ENCODE measurements around the gene ZBTB11.
"Not testable (repeated sequence)": the region's sequence is repeated elsewhere in the genome, so short reads cannot be mapped to it uniquely, and the experiment has no call there.

ZBTB11 gene

DNA sequence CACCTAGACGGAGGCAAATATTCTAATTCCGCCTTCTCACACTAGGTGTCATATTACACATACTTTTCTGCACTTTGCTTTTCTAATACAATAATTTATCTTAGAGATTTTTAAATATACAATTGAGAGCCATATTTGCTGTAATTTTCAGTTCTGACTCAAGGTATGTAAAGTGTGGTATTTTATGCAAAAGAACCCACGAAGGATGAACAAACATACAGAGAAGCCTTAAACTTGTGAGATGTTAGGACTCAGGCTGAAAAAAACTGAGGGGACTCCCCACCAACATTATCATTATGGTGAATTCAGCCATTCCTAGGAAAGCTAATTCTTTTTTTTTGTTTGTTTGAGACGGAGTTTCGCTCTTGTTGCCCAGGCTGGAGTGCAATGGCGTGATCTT, 9.6 kb downstream of the ZBTB11 start:
- no peak overlapping the region for H3K4me3 ChIP-seq (ENCODE audit: low read length)
- H3K27me3 ChIP-seq (ENCODE audit: insufficient read depth, low read length), result no peaks in the 10 kb centered on the region
- H3K36me3 ChIP-seq (ENCODE audit: insufficient read depth, low read depth, low read length), result peaks cover 78% of the 10 kb centered on the region
- no peak overlapping the region for H3K9ac ChIP-seq (ENCODE audit: low read depth, low read length)
- H3K27ac ChIP-seq (ENCODE audit: low read length), result no peak overlapping the region
- H3K4me1 ChIP-seq (ENCODE audit: insufficient read depth, low read length), result no peaks in the 10 kb centered on the region
- H3K9me3 ChIP-seq (ENCODE audit: insufficient read depth, low read depth, low read length), result no peaks in the 10 kb centered on the region

DNA sequence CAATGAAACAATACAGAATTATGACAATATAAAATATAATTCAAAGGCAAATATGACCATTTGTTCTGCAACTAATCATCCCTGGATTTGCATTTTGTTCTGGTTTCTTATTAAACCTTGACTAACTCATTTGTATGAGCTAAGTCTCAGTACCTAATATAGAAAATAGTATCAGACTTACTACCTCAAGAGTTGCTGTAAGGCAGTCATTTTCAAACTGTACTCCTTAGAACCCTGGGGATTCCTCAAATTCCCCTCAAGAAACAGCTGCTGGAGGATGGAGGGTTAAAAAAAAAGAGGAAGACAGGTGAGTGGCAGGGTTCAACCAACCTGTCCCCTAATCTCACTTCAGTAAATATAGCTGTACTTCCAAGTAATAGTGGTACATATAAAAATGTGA, 11.1 kb downstream of the ZBTB11 start:
- Histone ChIP-seq H3K9me3 (ENCODE audit: insufficient read depth, low read depth, low read length) (no peaks in the 10 kb centered on the region), H3K27ac (ENCODE audit: low read length) (no peak overlapping the region), H3K9ac (ENCODE audit: low read depth, low read length) (no peak overlapping the region), H3K36me3 (ENCODE audit: insufficient read depth, low read depth, low read length) (peaks cover 79% of the 10 kb centered on the region), H3K4me3 (ENCODE audit: low read length) (no peak overlapping the region), H3K4me1 (ENCODE audit: insufficient read depth, low read length) (no peaks in the 10 kb centered on the region), H3K27me3 (ENCODE audit: insufficient read depth, low read length) (no peaks in the 10 kb centered on the region)

DNA sequence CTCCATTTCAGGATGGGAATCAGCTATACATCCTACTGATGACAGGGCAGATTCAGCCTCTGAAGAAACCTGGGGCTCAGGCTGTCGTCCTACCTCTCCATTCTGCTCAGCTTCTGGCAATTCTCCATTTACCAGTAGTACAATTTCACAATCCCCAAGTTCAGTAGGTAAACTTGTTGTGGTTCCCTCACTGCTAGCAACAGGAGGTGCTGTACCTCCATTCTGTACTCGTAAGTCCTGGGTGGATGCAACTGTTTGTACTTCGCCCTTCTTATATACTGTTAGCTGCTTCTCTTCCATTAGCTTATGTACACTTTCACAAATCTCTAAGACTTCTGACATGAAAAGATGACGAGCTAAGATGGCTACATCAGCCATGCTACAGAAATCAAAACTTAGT, 11.6 kb downstream of the ZBTB11 start:
- Histone ChIP-seq H3K36me3 (ENCODE audit: insufficient read depth, low read depth, low read length) (peaks cover 79% of the 10 kb centered on the region), H3K4me1 (ENCODE audit: insufficient read depth, low read length) (no peaks in the 10 kb centered on the region), H3K27me3 (ENCODE audit: insufficient read depth, low read length) (no peaks in the 10 kb centered on the region), H3K9ac (ENCODE audit: low read depth, low read length) (no peak overlapping the region), H3K4me3 (ENCODE audit: low read length) (no peak overlapping the region), H3K9me3 (ENCODE audit: insufficient read depth, low read depth, low read length) (no peaks in the 10 kb centered on the region), H3K27ac (ENCODE audit: low read length) (no peak overlapping the region)

DNA sequence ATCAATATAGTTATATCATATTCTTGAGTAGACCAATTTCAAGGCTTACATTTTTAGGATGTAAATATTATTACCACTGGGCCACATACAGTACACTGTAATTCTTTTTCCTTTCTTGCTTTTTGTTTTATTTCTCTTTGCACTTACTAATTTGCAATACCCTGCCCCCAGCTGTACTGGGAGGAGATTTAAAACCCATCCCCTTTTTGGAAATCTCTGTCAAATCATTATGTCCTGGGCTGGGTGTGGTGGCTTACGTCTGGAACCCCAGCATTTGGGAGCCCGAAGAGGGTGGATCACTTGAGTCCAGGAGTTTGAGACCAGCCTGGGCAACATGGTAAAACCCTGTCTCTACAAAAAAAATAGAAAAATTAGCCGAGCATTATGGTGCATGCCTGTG, 16.2 kb downstream of the ZBTB11 start:
- H3K27ac ChIP-seq (ENCODE audit: low read length), result no peak overlapping the region
- H3K27me3 ChIP-seq (ENCODE audit: insufficient read depth, low read length), result no peaks in the 10 kb centered on the region
- H3K36me3 ChIP-seq (ENCODE audit: insufficient read depth, low read depth, low read length), result peaks cover 95% of the 10 kb centered on the region
- no peak overlapping the region for H3K4me3 ChIP-seq (ENCODE audit: low read length)
- H3K9me3 ChIP-seq (ENCODE audit: insufficient read depth, low read depth, low read length), result no peaks in the 10 kb centered on the region
- no peaks in the 10 kb centered on the region for H3K4me1 ChIP-seq (ENCODE audit: insufficient read depth, low read length)
- H3K9ac ChIP-seq (ENCODE audit: low read depth, low read length), result no peak overlapping the region

DNA sequence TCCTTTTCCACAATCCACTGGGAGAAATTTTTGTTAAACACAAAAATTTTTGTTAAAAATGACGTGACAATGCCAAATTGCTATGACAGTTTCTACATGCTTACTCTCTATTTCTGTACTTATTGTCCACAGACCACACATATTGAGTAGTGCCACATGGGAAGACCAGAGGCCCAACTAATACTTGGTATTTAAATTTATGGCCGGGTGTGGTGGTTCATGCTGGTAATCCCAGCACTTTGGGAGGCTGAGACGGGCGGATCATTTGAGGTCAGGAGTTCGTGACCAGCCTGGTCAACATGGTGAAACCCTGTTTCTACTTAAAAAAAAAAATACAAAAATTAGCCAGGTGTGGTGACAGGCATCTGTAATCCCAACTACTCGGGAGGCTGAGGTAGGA, 20.3 kb downstream of the ZBTB11 start:
- H3K27me3 ChIP-seq (ENCODE audit: insufficient read depth, low read length), result no peaks in the 10 kb centered on the region
- no peak overlapping the region for H3K9ac ChIP-seq (ENCODE audit: low read depth, low read length)
- H3K36me3 ChIP-seq (ENCODE audit: insufficient read depth, low read depth, low read length), result peaks cover 97% of the 10 kb centered on the region
- no peak overlapping the region for H3K27ac ChIP-seq (ENCODE audit: low read length)
- H3K4me1 ChIP-seq (ENCODE audit: insufficient read depth, low read length), result no peaks in the 10 kb centered on the region
- H3K9me3 ChIP-seq (ENCODE audit: insufficient read depth, low read depth, low read length), result no peaks in the 10 kb centered on the region
- no peak overlapping the region for H3K4me3 ChIP-seq (ENCODE audit: low read length)

DNA sequence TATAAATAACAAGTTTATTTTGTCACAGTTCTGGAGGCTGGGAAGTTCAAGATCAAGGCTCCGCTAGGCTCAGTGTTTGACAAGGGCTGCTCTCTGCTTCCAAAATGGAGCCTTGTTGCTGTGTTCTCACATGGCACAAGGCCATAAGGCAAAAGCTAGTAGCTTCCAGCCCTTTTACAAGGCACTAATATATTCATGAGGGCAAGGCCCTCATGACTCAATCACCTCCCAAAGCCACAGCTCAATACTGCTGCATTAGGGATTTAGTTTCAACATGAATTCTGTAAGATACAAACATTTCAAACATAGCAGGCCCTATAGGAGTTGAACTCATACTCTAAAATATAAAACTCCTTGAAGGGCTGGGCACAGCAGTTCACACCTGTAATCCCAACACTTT, 30.2 kb downstream of the ZBTB11 start:
- H3K4me1 ChIP-seq (ENCODE audit: insufficient read depth, low read length), result peaks cover 12% of the 10 kb centered on the region
- H3K27ac ChIP-seq (ENCODE audit: low read length), result no peak overlapping the region
- H3K4me3 ChIP-seq (ENCODE audit: low read length), result no peak overlapping the region
- H3K36me3 ChIP-seq (ENCODE audit: insufficient read depth, low read depth, low read length), result peaks cover 38% of the 10 kb centered on the region
- H3K27me3 ChIP-seq (ENCODE audit: insufficient read depth, low read length), result no peaks in the 10 kb centered on the region
- H3K9ac ChIP-seq (ENCODE audit: low read depth, low read length), result no peak overlapping the region
- H3K9me3 ChIP-seq (ENCODE audit: insufficient read depth, low read depth, low read length), result no peaks in the 10 kb centered on the region; the same call in 1 of the 2 replicates

DNA sequence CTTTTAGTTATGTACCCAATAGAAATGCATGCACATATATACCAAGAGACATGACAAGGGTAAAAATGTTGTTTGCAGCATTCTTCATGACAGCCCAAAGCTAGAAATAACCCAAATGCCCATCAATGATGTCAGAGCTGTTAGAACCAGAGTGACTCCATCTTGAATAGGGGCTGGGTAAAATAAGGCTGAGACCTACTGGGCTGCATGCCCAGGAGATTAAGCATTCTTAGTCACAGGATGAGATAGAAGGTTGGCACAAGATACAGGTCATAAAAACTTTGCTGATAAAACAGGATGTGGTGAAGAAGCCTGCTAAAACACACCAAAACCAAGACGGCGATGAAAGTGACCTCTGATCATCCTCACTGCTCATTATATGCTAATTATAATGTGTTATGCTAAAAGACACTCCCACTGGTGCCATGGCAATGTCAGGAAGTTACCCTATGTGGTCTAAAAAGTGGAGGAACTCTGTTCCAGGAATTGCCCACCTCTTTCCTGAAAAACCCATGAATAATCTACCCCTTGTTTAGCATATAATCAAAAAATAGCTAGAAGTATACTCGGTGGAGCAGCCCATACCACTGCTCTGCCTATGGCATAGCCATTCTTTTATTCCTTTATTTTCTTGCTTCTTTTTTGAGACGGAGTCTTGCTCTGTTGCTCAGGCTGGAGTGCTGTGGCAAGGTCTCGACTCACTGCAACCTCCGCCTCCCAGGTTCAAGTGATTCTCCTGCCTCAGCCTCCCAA, 32.9 kb downstream of the ZBTB11 start:
- Histone ChIP-seq H3K4me1 (ENCODE audit: insufficient read depth, low read length) (peaks cover 12% of the 10 kb centered on the region), H3K9me3 (ENCODE audit: insufficient read depth, low read depth, low read length) (no peaks in the 10 kb centered on the region; the same call in 1 of the 2 replicates), H3K27ac (ENCODE audit: low read length) (no peak overlapping the region), H3K9ac (ENCODE audit: low read depth, low read length) (no peak overlapping the region), H3K4me3 (ENCODE audit: low read length) (0 out of 2 replicates have a peak overlapping the region, but pooled peaks have one; percentile 2), H3K36me3 (ENCODE audit: insufficient read depth, low read depth, low read length) (peaks cover 11% of the 10 kb centered on the region), H3K27me3 (ENCODE audit: insufficient read depth, low read length) (no peaks in the 10 kb centered on the region)

DNA sequence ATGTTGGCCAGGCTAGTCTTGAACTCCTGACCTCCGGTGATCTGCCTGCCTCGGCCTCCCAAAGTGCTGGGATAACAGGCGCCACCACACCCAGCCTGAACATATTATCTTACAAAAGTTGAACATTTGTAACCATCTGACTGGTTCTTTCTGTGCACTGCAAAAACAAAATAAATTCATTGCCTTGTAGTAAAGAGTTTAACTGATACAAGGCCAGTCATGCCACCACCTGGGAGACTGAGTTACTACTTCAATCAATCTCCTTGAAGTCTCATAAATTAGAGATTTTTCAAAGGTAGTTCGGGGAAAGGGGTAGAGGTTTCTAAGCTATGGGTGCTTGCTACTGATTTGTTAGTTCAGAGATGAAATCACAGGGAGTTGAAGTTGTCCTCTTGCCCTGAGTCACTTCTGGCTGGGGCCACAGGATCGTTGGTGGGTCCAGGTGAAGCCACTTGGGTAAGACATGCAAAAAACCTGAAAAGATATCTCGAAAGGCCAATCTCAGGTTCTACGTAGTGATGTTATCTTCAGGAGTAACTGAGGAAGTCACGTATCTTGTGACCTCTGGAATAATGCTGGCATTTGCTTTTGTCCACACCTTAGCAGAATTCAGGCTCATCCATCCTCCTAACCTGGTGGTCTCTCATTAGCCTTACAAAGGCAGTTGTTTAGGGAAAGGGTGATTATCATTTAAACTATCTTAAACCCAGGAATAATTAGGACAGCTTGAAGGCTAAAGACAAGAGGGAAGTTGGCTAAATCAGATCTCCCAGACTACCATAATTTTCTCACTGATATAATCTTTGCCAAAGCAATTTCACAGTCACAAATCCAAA, 33.7 kb downstream of the ZBTB11 start:
- H3K4me3 ChIP-seq (ENCODE audit: low read length), result 0 out of 2 replicates have a peak overlapping the region, but pooled peaks have one; percentile 2
- no peak overlapping the region for H3K9ac ChIP-seq (ENCODE audit: low read depth, low read length)
- no peak overlapping the region for H3K27ac ChIP-seq (ENCODE audit: low read length)
- H3K36me3 ChIP-seq (ENCODE audit: insufficient read depth, low read depth, low read length), result peaks cover 3% of the 10 kb centered on the region; the same call in 1 of the 2 replicates
- no peaks in the 10 kb centered on the region for H3K9me3 ChIP-seq (ENCODE audit: insufficient read depth, low read depth, low read length)
- no peaks in the 10 kb centered on the region for H3K27me3 ChIP-seq (ENCODE audit: insufficient read depth, low read length)
- H3K4me1 ChIP-seq (ENCODE audit: insufficient read depth, low read length), result peaks cover 12% of the 10 kb centered on the region

DNA sequence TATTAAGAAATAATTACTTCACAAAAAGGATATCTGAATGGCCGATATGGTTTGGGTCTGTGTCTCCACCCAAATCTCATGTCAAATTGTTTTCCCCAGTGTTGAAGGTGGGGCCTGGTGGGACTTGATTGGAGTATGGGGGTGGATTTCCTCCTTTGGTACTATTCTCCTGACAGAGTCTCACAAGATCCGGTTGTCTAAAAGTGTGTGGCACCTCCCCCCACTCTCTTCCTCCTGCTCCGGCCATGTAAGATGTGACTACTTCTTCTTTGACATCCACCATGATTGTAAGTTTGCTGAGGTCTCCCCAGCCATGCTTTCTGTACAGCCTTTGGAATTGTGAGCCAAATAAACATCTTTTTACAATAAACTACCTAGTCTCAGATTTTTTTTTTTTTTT, 34.5 kb downstream of the ZBTB11 start:
- Histone ChIP-seq H3K9ac (ENCODE audit: low read depth, low read length) (no peak overlapping the region), H3K27ac (ENCODE audit: low read length) (no peak overlapping the region), H3K27me3 (ENCODE audit: insufficient read depth, low read length) (no peaks in the 10 kb centered on the region), H3K36me3 (ENCODE audit: insufficient read depth, low read depth, low read length) (no peaks in the 10 kb centered on the region; the same call in 1 of the 2 replicates), H3K4me3 (ENCODE audit: low read length) (no peak overlapping the region), H3K9me3 (ENCODE audit: insufficient read depth, low read depth, low read length) (no peaks in the 10 kb centered on the region), H3K4me1 (ENCODE audit: insufficient read depth, low read length) (peaks cover 12% of the 10 kb centered on the region)

DNA sequence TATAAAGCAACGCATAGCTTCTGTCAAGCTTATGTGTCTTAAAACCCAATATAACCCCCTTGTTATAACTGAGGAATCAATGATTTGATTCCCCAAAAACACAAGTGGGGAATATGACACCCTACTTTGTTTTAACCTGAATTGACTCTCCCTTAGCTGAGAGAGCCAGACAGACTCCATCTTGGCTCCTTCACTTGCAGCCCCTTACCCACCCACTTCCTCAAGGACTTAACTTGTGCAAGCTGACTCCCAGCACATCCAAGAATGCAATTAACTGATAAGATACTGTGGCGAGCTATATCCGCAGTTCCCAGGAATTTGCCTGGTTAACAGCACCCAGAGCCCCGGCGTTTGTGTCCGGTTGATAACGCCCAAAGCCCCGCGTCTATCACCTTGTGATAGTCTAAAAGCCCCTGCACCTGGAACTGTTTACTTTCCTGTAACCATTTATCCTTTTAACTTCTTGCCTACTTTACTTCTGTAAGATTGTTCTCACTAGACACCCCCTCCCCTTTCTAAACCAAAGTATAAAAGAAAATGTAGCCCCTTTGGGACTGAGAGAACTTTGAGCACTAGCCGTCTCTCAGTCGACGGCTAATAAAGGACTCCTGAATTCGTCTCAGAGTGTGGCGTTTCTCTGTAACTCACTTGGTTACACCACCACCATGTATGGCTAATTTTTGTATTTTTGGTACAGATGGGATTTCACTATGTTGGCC, 35.4 kb downstream of the ZBTB11 start:
- not testable (repeated sequence) for H3K4me3 ChIP-seq (ENCODE audit: low read length); H3K9ac ChIP-seq (ENCODE audit: low read depth, low read length); H3K36me3 ChIP-seq (ENCODE audit: insufficient read depth, low read depth, low read length); H3K27ac ChIP-seq (ENCODE audit: low read length); H3K27me3 ChIP-seq (ENCODE audit: insufficient read depth, low read length); H3K9me3 ChIP-seq (ENCODE audit: insufficient read depth, low read depth, low read length)
- H3K4me1 ChIP-seq (ENCODE audit: insufficient read depth, low read length), result peaks cover 12% of the 10 kb centered on the region

DNA sequence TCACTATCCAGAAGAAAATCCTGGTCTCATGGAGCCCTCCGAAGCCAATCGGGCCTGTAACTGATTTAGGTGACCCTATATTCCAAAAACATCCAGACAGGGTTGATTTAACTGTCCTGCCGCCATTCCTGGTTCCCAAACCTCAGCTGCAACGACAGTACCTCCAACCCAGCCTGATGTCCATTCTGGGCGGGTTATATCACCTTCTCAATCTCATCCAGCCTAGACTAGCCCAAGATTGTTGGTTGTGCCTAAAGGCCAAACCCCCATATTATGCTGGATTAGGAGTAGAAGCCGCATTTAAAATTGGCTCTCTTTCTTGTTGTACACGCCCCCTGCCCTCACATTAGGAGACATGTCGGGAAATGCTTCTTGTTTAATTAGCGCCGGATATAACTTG, 36.7 kb downstream of the ZBTB11 start:
- no peaks in the 10 kb centered on the region for H3K27me3 ChIP-seq (ENCODE audit: insufficient read depth, low read length)
- H3K9me3 ChIP-seq (ENCODE audit: insufficient read depth, low read depth, low read length), result no peaks in the 10 kb centered on the region
- H3K4me1 ChIP-seq (ENCODE audit: insufficient read depth, low read length), result peaks cover 12% of the 10 kb centered on the region
- H3K4me3 ChIP-seq (ENCODE audit: low read length), result no peak overlapping the region
- H3K9ac ChIP-seq (ENCODE audit: low read depth, low read length), result no peak overlapping the region
- H3K27ac ChIP-seq (ENCODE audit: low read length), result no peak overlapping the region
- H3K36me3 ChIP-seq (ENCODE audit: insufficient read depth, low read depth, low read length), result no peaks in the 10 kb centered on the region

All from iPS-20b (cell line).